Naive B cell (primary cell): ENCODE results near the gene RBMS1. TPM values are rescaled to one million over a fixed set of nuclear protein-coding genes. Genes with fewer than 3 reads are reported as not detected.
A peak's percentile ranks its signal among the peaks of the same experiment; 100 is the strongest.

Experiments used
- ATAC-seq, 2 donors: fragments of 150-1000 bp; cut with Tn5 transposase; 2 replicates each; pipeline ENCODE4 v1.10.0; 2021; ENCODE audit warnings: low read depth in 2 of 2, mild to moderate bottlenecking in 2 of 2, moderate library complexity in 2 of 2
- DNase-seq: peaks from one replicate; pipeline ENCODE4 v3.0.0; 2022
- H3K27ac Mint-ChIP-seq, 6 donors: one replicate each; pipeline ENCODE4 v1.8.0; 2020 to 2022; ENCODE audit warnings: mild to moderate bottlenecking in 6 of 6, mixed read lengths in 6 of 6, moderate library complexity in 5 of 6, inconsistent platforms in 2 of 6
- H3K27me3 Mint-ChIP-seq, 3 donors: one replicate each; pipeline ENCODE4 v1.8.0; 2021 to 2022; ENCODE audit warnings: mixed read lengths in 3 of 3, mild to moderate bottlenecking in 1 of 3
- H3K36me3 Mint-ChIP-seq, 2 donors: one replicate each; pipeline ENCODE4 v1.8.0; 2020 to 2022; ENCODE audit warnings: mixed read lengths in 2 of 2, inconsistent platforms in 1 of 2, mild to moderate bottlenecking in 1 of 2
- H3K4me1 Mint-ChIP-seq, 3 donors: one replicate each; pipeline ENCODE4 v1.8.0; 2020 to 2022; ENCODE audit warnings: mixed read lengths in 3 of 3, inconsistent platforms in 1 of 3, mild to moderate bottlenecking in 1 of 3, moderate library complexity in 1 of 3
- H3K4me3 Mint-ChIP-seq, 8 donors: one replicate each; pipeline ENCODE4 v1.8.0; 2020 to 2022; ENCODE audit warnings: mild to moderate bottlenecking in 8 of 8, mixed read lengths in 8 of 8, moderate library complexity in 8 of 8, inconsistent platforms in 2 of 8
- H3K9me3 Mint-ChIP-seq, 7 donors: one replicate each; pipeline ENCODE4 v1.8.0; 2020 to 2022; ENCODE audit warnings: mixed read lengths in 7 of 7, mild to moderate bottlenecking in 5 of 7, inconsistent platforms in 2 of 7, moderate library complexity in 1 of 7
- polyA plus RNA-seq, 6 donors: library from polyadenylated mRNA; unstranded; fragments of 300-500 nt; fragmentation: Illumina TruSeq; gene quantifications; one replicate each; pipeline ENCODE4 v1.2.3, GENCODE V29; 2021; ENCODE audit warnings: low read depth in 6 of 6

Gene RBMS1
- polyA plus RNA-seq, 6 donors from 2014 or later, result 40.1 to 89.0 (median 49.9) TPM

DNA sequence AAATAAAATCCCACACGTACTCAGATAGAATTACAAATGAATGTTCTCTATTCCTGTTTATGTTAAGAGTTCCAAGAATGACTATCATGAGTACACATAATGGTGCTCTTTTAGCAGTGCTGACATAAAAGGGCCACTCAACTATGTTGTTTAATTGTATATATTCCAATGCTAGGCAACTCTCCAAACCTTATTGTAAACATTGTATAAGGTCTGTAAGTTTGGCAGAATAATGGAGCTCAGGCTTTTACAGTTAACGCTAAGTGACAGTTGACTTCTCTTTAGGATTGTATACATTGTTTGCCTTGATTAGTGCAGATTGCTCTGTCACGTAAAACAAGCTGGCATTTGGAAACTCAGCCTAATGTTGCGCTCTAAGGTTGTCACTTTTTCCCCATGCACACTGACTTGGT is 20.8 kb downstream of the RBMS1 start:
- Mint-ChIP-seq H3K9me3 (no peaks in the 10 kb centered on the region), H3K36me3 (no peaks in the 10 kb centered on the region), H3K27ac (no peak overlapping the region), H3K27me3 (peaks cover 0 to 13% (median 9%) of the 10 kb centered on the region in 3 donors), H3K4me1 (no peaks in the 10 kb centered on the region), H3K4me3 (no peak overlapping the region)
- DNase-seq, result no peak
- no peak for ATAC-seq

DNA sequence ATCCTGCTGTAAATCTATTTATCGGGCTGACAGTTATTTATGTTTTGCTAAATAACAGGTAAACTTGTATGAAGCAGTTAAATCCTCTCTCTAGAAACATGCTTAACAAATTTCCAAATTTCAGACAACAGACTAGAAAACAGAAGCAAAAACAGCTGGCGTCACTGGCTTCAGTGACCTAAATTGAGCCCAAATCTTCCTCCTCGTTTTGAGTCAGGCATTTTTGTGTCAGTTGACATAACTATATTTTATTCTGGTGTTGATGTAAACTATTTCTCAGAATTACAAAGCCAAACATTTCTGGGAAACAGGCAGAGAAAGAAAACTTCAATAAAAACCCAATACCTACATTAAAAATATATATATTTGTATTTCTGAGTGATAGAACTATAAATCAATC is 21.7 kb downstream of the RBMS1 start:
- DNase-seq (no peak), ATAC-seq (no peak)
- H3K27me3 Mint-ChIP-seq, result peaks cover 4 to 9% (median 7%) of the 10 kb centered on the region in 3 donors
- H3K4me1 Mint-ChIP-seq, result no peaks in the 10 kb centered on the region
- H3K27ac Mint-ChIP-seq, result no peak overlapping the region
- H3K9me3 Mint-ChIP-seq, result no peaks in the 10 kb centered on the region
- no peaks in the 10 kb centered on the region for H3K36me3 Mint-ChIP-seq
- H3K4me3 Mint-ChIP-seq, result no peak overlapping the region

DNA sequence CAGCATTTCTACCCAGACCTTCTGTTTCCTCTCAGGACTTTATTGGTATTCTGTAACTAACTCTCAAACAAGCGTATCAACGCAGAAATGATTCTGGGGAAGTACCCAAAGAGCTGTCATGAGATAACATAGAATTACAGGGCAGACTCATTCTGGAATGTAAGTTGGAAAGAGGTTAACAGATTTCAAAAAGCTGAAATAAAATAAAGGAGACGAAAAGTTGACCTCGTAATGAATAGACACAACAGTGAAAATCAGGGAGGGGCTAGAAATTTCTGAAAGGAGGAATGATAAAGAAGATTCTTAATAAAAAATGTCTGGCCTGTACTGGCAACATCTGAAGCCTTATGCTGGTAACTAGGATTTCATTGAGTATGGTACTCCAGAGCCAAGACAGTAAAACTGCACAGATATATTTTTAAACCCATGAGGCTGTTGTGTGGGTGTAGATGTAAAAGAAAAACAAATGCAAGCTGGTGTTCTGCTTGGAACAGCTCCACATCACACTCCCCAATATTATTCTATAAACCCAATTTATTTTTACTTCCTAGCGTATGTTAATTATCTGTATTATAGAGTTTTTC is 23.9 kb downstream of the RBMS1 start:
- Mint-ChIP-seq H3K27ac (no peak overlapping the region), H3K27me3 (peaks cover 7 to 11% (median 9%) of the 10 kb centered on the region in 3 donors), H3K9me3 (no peaks in the 10 kb centered on the region), H3K4me1 (no peaks in the 10 kb centered on the region), H3K4me3 (no peak overlapping the region), H3K36me3 (no peaks in the 10 kb centered on the region)
- DNase-seq (no peak), ATAC-seq (no peak)

DNA sequence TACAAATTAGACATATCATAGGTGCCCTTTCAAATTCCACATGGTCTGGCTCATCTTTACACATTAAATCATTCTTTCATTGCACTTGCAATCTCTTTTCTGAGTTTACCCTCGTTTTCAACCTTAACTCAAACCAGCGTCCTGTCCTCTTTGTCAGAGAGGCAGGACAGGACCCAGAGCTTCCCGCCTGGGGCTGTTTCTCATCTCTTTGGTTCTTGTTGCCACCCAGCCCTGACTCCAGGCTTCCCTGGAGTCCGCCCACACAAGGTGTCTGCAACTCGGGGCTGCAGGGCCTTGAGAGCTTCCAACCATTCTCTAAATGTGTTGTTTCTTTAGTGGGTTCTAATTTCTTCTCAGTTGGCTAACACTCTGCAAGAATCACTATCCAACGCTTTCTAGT is 24.4 kb downstream of the RBMS1 start:
- Mint-ChIP-seq H3K4me1 (no peaks in the 10 kb centered on the region), H3K36me3 (no peaks in the 10 kb centered on the region), H3K4me3 (no peak overlapping the region), H3K27me3 (peaks cover 7 to 11% (median 11%) of the 10 kb centered on the region in 3 donors), H3K27ac (no peak overlapping the region), H3K9me3 (no peaks in the 10 kb centered on the region)
- DNase-seq (no peak), ATAC-seq (no peak)

DNA sequence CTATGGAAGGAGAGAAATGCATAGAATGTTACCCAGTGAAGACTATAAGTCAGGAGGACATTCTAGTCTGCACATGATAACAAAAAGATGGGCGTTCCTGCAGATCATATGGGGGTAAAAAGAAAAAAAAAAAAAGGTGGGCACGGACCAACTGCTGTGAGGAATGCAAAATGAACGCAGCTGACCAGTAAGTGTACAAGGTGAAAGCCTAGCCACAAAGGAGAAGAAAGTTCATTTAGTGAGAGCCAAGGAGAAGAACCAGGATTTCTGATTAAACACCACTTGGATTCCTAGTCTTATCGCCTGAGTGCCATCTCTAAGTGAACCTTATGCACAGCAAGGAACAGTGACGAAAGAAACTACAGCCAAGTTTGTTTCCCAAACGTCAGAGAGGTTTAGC is 26.5 kb downstream of the RBMS1 start:
- peaks cover 0 to 17% (median 17%) of the 10 kb centered on the region in 3 donors for H3K27me3 Mint-ChIP-seq
- ATAC-seq, result no peak
- H3K4me3 Mint-ChIP-seq, result no peak overlapping the region
- no peaks in the 10 kb centered on the region for H3K4me1 Mint-ChIP-seq
- peak overlapping the region in 1 of 6 donors; percentile 32 for H3K27ac Mint-ChIP-seq
- no peaks in the 10 kb centered on the region for H3K9me3 Mint-ChIP-seq
- H3K36me3 Mint-ChIP-seq, result no peaks in the 10 kb centered on the region
- no peak for DNase-seq

DNA sequence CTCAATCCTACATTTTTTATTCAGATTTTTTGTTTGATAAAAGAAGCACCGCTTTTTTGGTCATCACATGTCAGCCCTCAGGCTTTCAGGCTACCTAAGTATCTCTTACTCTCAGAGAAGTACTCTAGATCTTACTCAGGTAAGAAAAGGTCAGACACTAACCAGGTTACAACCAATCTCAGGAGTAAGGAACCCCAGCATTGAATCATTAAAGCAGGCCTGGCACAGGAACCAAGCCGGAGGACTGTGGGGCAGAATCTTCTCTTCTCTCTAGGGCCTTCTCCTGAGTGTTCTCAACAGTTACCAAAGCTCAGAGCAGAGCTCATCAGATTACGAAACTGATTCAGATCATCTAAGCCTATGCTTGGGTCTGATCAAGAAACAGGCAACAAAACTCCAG is 28.2 kb downstream of the RBMS1 start:
- DNase-seq, result no peak
- ATAC-seq, result no peak
- no peaks in the 10 kb centered on the region for H3K36me3 Mint-ChIP-seq
- peak overlapping the region in 1 of 6 donors; percentile 12 for H3K27ac Mint-ChIP-seq
- no peak overlapping the region for H3K4me3 Mint-ChIP-seq
- no peaks in the 10 kb centered on the region for H3K9me3 Mint-ChIP-seq
- H3K4me1 Mint-ChIP-seq, result no peaks in the 10 kb centered on the region
- H3K27me3 Mint-ChIP-seq, result peaks cover 0 to 17% (median 17%) of the 10 kb centered on the region in 3 donors

DNA sequence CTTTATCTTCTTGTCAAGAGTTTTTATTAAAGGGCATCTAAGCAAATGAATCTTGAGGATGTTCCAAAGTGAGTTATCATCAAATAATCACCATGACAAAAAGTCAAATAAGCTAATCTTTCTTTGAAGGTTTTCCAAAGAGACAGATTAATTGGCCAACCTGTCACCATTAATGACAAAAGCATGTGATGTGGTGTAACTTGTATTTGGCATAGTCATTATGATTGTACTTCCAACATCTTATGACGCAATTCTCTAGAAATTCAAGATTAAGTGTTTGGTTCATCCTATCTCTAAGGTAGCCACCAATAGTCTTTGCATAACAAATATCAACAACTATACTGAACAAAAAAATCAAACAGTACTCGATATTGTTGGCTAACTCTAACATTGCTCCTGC is 28.6 kb downstream of the RBMS1 start:
- H3K27me3 Mint-ChIP-seq, result peaks cover 0 to 17% (median 17%) of the 10 kb centered on the region in 3 donors
- no peak overlapping the region for H3K27ac Mint-ChIP-seq
- no peaks in the 10 kb centered on the region for H3K9me3 Mint-ChIP-seq
- DNase-seq (no peak), ATAC-seq (no peak)
- no peaks in the 10 kb centered on the region for H3K36me3 Mint-ChIP-seq
- no peaks in the 10 kb centered on the region for H3K4me1 Mint-ChIP-seq
- H3K4me3 Mint-ChIP-seq, result no peak overlapping the region

DNA sequence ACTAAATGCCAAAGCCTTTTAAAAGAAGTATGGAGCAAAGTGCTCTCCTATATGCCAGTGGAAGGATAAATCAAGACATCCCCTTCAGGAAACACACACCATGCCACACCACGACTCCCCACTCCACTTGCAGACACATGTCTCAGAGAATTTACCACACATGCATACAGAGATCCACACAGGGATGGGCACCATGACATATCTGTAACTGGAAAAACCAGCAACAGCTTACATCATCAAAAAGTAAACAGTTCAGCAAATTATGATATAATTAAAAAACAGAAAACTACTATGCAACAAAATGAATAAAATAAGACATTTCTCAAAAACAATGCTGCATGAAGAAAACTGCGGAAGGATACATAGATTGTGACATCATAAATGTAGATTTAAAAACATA is 29.6 kb downstream of the RBMS1 start:
- H3K27ac Mint-ChIP-seq, result peak overlapping the region in 1 of 6 donors; percentile 1
- H3K36me3 Mint-ChIP-seq, result no peaks in the 10 kb centered on the region
- DNase-seq (no peak), ATAC-seq (no peak)
- no peak overlapping the region for H3K4me3 Mint-ChIP-seq
- H3K9me3 Mint-ChIP-seq, result no peaks in the 10 kb centered on the region
- H3K4me1 Mint-ChIP-seq, result no peaks in the 10 kb centered on the region
- H3K27me3 Mint-ChIP-seq, result peaks cover 0 to 17% (median 8%) of the 10 kb centered on the region in 3 donors

DNA sequence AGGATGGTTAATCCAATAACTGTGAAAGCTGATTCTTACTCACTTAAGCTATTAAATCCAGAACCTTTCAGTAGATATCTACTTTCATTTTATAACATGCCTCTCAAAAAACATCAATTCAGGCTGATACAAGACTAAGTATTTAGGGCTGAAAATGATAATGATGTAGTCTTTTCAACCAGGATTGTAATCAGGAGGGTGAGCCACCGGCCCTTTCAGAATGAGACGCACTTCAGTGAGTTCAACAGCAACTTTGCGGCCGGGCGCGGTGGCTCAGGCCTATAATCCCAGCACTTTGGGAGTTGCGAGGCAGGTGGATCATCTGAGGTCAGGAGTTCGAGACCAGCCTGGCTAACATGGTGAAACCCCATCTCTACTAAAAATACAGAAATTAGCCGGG is 30.4 kb downstream of the RBMS1 start:
- ATAC-seq (no peak), DNase-seq (no peak)
- Mint-ChIP-seq H3K4me1 (no peaks in the 10 kb centered on the region), H3K36me3 (no peaks in the 10 kb centered on the region), H3K27me3 (peaks cover 0 to 17% (median 8%) of the 10 kb centered on the region in 3 donors), H3K9me3 (no peaks in the 10 kb centered on the region), H3K27ac (no peak overlapping the region), H3K4me3 (no peak overlapping the region)

DNA sequence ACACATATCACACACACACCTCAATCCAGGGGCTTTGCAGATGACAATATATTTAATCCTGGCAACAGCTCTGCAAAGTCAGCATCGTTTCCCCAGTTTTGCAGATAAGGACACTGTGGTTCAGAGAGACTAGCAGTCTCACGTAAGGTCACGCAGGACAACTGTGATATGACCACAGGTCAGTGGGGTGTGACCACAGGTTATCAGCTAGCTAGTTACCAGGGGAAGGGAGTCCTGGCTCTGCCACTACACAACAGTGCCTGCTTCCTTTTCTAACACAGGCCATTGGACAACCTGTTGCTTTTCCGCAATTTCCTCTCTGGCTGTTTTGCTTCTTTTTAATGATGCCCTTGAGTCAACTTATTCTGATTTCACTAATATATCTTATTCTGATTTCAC is 33.3 kb downstream of the RBMS1 start:
- H3K4me3 Mint-ChIP-seq, result peak overlapping the region in 1 of 8 donors; percentile 17

DNA sequence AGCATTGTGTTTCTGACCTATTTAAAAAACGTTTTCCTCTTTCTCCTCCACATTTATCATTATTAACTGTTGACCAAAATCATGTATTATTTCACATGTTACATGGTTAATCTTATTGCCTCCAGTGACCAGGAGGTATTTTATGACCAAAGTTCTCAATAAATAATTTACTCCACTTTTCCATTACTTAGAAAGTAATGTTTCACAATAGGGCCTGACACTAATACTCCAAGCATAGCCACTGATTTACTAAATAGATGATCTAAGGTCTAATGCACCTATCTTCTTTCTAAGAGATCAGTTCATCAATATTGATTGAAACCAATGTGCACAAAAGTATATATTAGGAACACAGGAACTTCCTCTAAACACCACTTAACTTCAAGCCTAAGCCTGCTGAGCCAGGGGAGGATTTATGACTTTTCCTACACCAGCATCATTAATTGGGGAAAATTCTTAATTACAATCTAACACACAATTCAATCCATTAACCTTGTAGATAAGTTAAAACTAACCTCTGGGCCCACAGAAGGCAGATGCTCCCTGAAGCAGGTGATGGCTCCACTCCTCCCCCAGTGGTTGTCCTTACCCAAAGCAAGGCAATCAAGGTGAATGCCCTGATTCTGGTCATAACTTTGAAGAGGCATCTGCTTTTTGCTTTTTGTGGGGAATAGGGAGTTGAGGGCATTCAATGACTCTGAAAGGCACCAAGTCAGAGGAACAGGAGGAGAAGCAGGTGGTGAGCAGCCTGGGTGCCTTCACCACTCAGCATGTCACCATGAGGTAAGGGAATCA is 33.9 kb downstream of the RBMS1 start:
- DNase-seq (no peak), ATAC-seq (no peak)
- H3K4me1 Mint-ChIP-seq, result no peaks in the 10 kb centered on the region
- H3K27ac Mint-ChIP-seq, result no peak overlapping the region
- H3K36me3 Mint-ChIP-seq, result no peaks in the 10 kb centered on the region
- H3K27me3 Mint-ChIP-seq, result peaks cover 0 to 8% (median 6%) of the 10 kb centered on the region in 3 donors
- no peak overlapping the region for H3K4me3 Mint-ChIP-seq
- H3K9me3 Mint-ChIP-seq, result no peaks in the 10 kb centered on the region

More for the DNA sequence above, 33.3 kb downstream of the RBMS1 start:
- no peaks in the 10 kb centered on the region for H3K36me3 Mint-ChIP-seq
- H3K4me1 Mint-ChIP-seq, result no peaks in the 10 kb centered on the region
- ATAC-seq, result no peak
- H3K27me3 Mint-ChIP-seq, result peaks cover 0 to 8% (median 6%) of the 10 kb centered on the region in 3 donors
- H3K9me3 Mint-ChIP-seq, result no peaks in the 10 kb centered on the region
- peak overlapping the region in 1 of 6 donors; percentile 38 for H3K27ac Mint-ChIP-seq
- DNase-seq, result no peak

DNA sequence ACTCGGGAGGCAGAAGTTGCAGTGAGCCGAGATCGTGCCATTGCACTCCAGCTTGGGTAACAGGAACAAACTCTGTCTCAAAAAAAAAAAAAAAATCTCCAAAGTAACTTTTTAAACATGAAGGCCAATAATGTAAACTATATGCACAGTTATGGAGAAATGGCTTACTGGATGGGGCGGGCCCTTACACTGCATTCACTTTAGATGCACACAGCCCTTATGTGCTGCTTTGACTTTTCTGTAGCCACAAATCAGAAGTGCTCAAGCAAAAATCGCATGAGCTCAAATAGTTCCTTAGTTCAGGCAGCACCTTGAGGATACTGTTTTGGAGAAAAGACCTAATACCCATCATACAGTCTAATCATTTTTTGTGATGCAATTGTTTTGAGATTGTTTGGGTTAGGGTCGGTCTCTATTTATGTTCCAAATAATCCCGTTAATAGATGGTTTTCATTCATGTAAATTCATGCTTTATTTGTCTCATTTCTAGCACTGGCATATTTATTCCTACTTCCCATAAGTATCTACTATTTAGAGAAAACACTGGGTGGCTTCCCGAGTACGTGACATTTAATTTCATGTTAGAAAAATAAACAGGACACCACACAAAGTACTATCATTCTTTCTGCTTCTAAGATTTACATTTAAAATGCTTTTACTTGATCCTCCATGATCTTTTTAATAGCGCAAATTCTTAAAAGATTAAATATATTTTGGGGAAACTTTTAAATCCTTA is 34.7 kb downstream of the RBMS1 start:
- H3K36me3 Mint-ChIP-seq, result no peaks in the 10 kb centered on the region
- DNase-seq (no peak), ATAC-seq (no peak)
- no peak overlapping the region for H3K27ac Mint-ChIP-seq
- peaks cover 0 to 3% (median 3%) of the 10 kb centered on the region in 3 donors for H3K27me3 Mint-ChIP-seq
- H3K4me3 Mint-ChIP-seq, result no peak overlapping the region
- no peaks in the 10 kb centered on the region for H3K9me3 Mint-ChIP-seq
- H3K4me1 Mint-ChIP-seq, result no peaks in the 10 kb centered on the region

DNA sequence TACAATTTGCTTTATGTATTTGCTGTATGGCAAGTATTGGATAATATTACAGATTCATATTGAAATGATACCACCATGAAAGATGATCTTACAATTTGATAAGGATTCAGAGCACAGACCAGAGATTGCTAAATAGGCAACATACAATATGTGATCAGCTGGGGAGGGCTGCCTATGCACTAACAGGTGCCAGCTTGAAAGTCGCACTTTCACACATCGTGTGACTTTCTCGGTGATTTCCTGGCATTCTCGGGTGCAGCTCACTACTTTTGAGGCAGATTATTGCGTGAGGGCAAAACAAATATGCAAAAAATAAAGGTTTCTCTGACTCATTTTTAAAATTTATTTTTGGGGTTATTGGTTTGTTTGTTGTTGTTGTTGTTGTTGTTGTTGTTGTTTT is 36.0 kb downstream of the RBMS1 start:
- no peak overlapping the region for H3K4me3 Mint-ChIP-seq
- H3K4me1 Mint-ChIP-seq, result no peaks in the 10 kb centered on the region
- DNase-seq (no peak), ATAC-seq (no peak)
- H3K9me3 Mint-ChIP-seq, result no peaks in the 10 kb centered on the region
- H3K36me3 Mint-ChIP-seq, result no peaks in the 10 kb centered on the region
- H3K27me3 Mint-ChIP-seq, result no peaks in the 10 kb centered on the region
- H3K27ac Mint-ChIP-seq, result no peak overlapping the region
